Caco-2 (cell line): ENCODE results near the gene ATG16L1. TPM values are rescaled to one million over a fixed set of nuclear protein-coding genes. Genes with fewer than 3 reads are reported as not detected.

Experiments
- BruUV-seq: library from RNA; stranded (reverse); fragments of 400-500 nt; replicated peaks from 2 replicates; lab custom pipeline; 2021; lab: Mats Ljungman, UMichigan
- CTCF ChIA-PET: fragments of 300-600 bp; sonication (Branson Sonifier 250); formaldehyde crosslinking; loops from one replicate; lab custom pipeline; 2022; ENCODE audit warnings: antibody characterized with exemption; lab: Charles Lee
- POLR2A ChIA-PET: fragments of 300-600 bp; sonication (Branson Sonifier 250); formaldehyde crosslinking; loops from one replicate; lab custom pipeline; 2022; ENCODE audit warnings: antibody characterized with exemption; lab: Charles Lee
- DNase-seq, 2 experiments: peaks; one replicate each; pipeline versions ENCODE4 v3.0.0 to v3.0.0-alpha.2; 2020 to 2022
- H3K27me3 ChIP-seq: replicated peaks from 2 replicates; pipeline ENCODE4 v1.6.0; 2011; ENCODE audit warnings: low read length; ENCODE audit not compliant: control insufficient read depth, insufficient read depth
- H3K36me3 ChIP-seq: 2 replicates; pipeline ENCODE4 v1.5.1; 2011; ENCODE audit warnings: low read length; ENCODE audit not compliant: control insufficient read depth, insufficient read depth
- H3K4me1 ChIP-seq: fragments of 250-450 bp; sonication (Bioruptor Pico); 2 replicates; pipeline ENCODE4 v1.5.1; 2020; ENCODE audit warnings: mild to moderate bottlenecking
- H3K4me3 ChIP-seq: 2 replicates; pipeline ENCODE4 v1.5.1; 2011; ENCODE audit warnings: low read depth, mild to moderate bottlenecking, control low read depth, low read length
- H3K9me3 ChIP-seq: fragments of 250-450 bp; sonication (Bioruptor Pico); 2 replicates; pipeline ENCODE4 v1.5.1; 2020; ENCODE audit warnings: mild to moderate bottlenecking, moderate library complexity
- H3K27ac Mint-ChIP-seq: one replicate; pipeline ENCODE4 v1.8.0; 2022; ENCODE audit warnings: mixed read lengths; ENCODE audit not compliant: unreplicated experiment
- H3K27me3 Mint-ChIP-seq: one replicate; pipeline ENCODE4 v1.8.0; 2022; ENCODE audit warnings: mixed read lengths; ENCODE audit not compliant: insufficient read depth, unreplicated experiment
- H3K36me3 Mint-ChIP-seq: one replicate; pipeline ENCODE4 v1.8.0; 2022; ENCODE audit warnings: mild to moderate bottlenecking, mixed read lengths; ENCODE audit not compliant: insufficient read depth, unreplicated experiment
- H3K4me1 Mint-ChIP-seq: one replicate; pipeline ENCODE4 v1.8.0; 2022; ENCODE audit warnings: low read depth, mixed read lengths; ENCODE audit not compliant: unreplicated experiment
- H3K4me3 Mint-ChIP-seq: one replicate; pipeline ENCODE4 v1.8.0; 2022; ENCODE audit warnings: mild to moderate bottlenecking, moderate library complexity, mixed read lengths; ENCODE audit not compliant: unreplicated experiment
- H3K9me3 Mint-ChIP-seq: one replicate; pipeline ENCODE4 v1.8.0; 2022; ENCODE audit warnings: mixed read lengths; ENCODE audit not compliant: unreplicated experiment
- CTCF ChIP-seq, 2 experiments: fragments of 200-600 bp in 1 of 2; IDR thresholded peaks; 1 replicate in 1 of 2; 2 replicates in 1 of 2; pipeline versions ENCODE4 v1.5.1 to v1.8.0; 2011 to 2022; ENCODE audit warnings: antibody characterized with exemption in 1 of 2, control low read depth in 1 of 2, inconsistent platforms in 1 of 2, low read depth in 1 of 2, low read length in 1 of 2, mild to moderate bottlenecking in 1 of 2, moderate library complexity in 1 of 2; ENCODE audit not compliant: insufficient read depth in 1 of 2, severe bottlenecking in 1 of 2, unreplicated experiment in 1 of 2
- intact Hi-C: fragments of 100-400 bp; cut with micrococcal nuclease; formaldehyde crosslinking; loops from one replicate; pipeline ENCODE4 v1.10.0; 2022; ENCODE audit not compliant: unreplicated experiment
- total RNA-seq: library from RNA; stranded (reverse); gene quantifications from 2 replicates; pipeline ENCODE4 v1.2.3, GENCODE V29; 2022

ATG16L1 gene
- total RNA-seq, 1 experiment from 2014 or later, result 20.1 TPM

- Mint-ChIP-seq H3K36me3 (peaks cover 71% of the 10 kb centered on the region), H3K9me3 (no peaks in the 10 kb centered on the region), H3K27me3 (no peaks in the 10 kb centered on the region), H3K4me3 (no peak overlapping the region), H3K4me1 (no peaks in the 10 kb centered on the region), H3K27ac (no peak overlapping the region)
- no peaks in the 10 kb centered on the region for H3K9me3 ChIP-seq
- intact Hi-C loops, result no loop called here
- H3K4me3 ChIP-seq, result no peak overlapping the region
- no peaks in the 10 kb centered on the region for H3K36me3 ChIP-seq
- no peak for DNase-seq
- ChIA-PET POLR2A (no interaction called here), CTCF (no interaction called here)
- no TSS peak for BruUV-seq
- no peak for TF ChIP-seq CTCF (IDR thresholded peaks at IDR 0.05; ENCODE audit: insufficient read depth in 1 of 2, low read depth in 1 of 2, low read length in 1 of 2, severe bottlenecking in 1 of 2, unreplicated experiment in 1 of 2)
- H3K4me1 ChIP-seq, result no peaks in the 10 kb centered on the region
- H3K27me3 ChIP-seq, result no peaks in the 10 kb centered on the region
These were observed 30.1 kb downstream of the ATG16L1 start for GRCh38 chr2:233281553-233281952.

GRCh38 chr2:233281992-233282603 lies 30.6 kb downstream of the ATG16L1 start:
- Mint-ChIP-seq H3K9me3 (no peaks in the 10 kb centered on the region), H3K4me3 (no peak overlapping the region), H3K27me3 (no peaks in the 10 kb centered on the region), H3K4me1 (no peaks in the 10 kb centered on the region), H3K36me3 (peaks cover 75% of the 10 kb centered on the region), H3K27ac (no peak overlapping the region)
- ChIA-PET CTCF (no interaction called here), POLR2A (no interaction called here)
- no TSS peak for BruUV-seq
- Histone ChIP-seq H3K27me3 (no peaks in the 10 kb centered on the region), H3K4me1 (no peaks in the 10 kb centered on the region), H3K9me3 (no peaks in the 10 kb centered on the region), H3K36me3 (no peaks in the 10 kb centered on the region), H3K4me3 (no peak overlapping the region)
- intact Hi-C loops, result no loop called here
- no peak for DNase-seq
- TF ChIP-seq CTCF (IDR thresholded peaks at IDR 0.05; ENCODE audit: insufficient read depth in 1 of 2, low read depth in 1 of 2, low read length in 1 of 2, severe bottlenecking in 1 of 2, unreplicated experiment in 1 of 2), result no peak

- no peak for DNase-seq
- Histone ChIP-seq H3K9me3 (no peaks in the 10 kb centered on the region), H3K4me1 (no peaks in the 10 kb centered on the region), H3K36me3 (no peaks in the 10 kb centered on the region), H3K27me3 (no peaks in the 10 kb centered on the region), H3K4me3 (no peak overlapping the region)
- H3K4me3 Mint-ChIP-seq, result no peak overlapping the region
- ChIA-PET POLR2A (no interaction called here), CTCF (no interaction called here)
- H3K4me1 Mint-ChIP-seq, result no peaks in the 10 kb centered on the region
- H3K27ac Mint-ChIP-seq, result no peak overlapping the region
- H3K9me3 Mint-ChIP-seq, result no peaks in the 10 kb centered on the region
- H3K27me3 Mint-ChIP-seq, result no peaks in the 10 kb centered on the region
- TF ChIP-seq CTCF (IDR thresholded peaks at IDR 0.05; ENCODE audit: insufficient read depth in 1 of 2, low read depth in 1 of 2, low read length in 1 of 2, severe bottlenecking in 1 of 2, unreplicated experiment in 1 of 2), result no peak
- H3K36me3 Mint-ChIP-seq, result peaks cover 66% of the 10 kb centered on the region
- intact Hi-C loops, result no loop called here
- BruUV-seq, result no TSS peak
These were observed 34.4 kb downstream of the ATG16L1 start for GRCh38 chr2:233285921-233286320.
